Measurements from ENCODE around the gene CERS6.

The CERS6 gene

DNA sequence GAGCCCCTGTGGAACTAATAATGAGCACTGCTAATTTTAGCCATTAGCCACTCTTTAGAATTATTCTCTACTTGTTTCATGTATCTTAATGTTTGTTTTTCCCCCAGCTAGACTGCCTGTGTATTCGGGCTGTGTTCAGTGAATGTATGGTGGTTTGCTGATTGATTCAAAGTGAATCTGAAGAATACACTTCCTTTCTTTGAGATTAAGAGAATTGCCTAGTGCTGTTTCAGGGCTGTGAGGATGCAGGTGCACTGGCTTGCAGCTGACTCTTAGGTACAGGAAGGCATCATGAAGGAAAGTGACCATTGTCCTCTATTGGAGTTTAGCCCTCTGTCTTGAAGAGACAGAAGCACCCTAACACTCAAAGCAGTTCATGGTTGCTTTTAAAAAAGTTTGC is 138.7 kb downstream of the CERS6 start:
- no peak overlapping the region for H3K4me3 Mint-ChIP-seq
- H3K4me1 Mint-ChIP-seq: peaks cover 45% of the 10 kb centered on the region
- no peaks in the 10 kb centered on the region for H3K9me3 Mint-ChIP-seq
- no peak for DNase-seq
- peak; percentile 46 for ATAC-seq
- H3K27ac Mint-ChIP-seq: no peak overlapping the region
- no peaks in the 10 kb centered on the region for H3K27me3 Mint-ChIP-seq

DNA sequence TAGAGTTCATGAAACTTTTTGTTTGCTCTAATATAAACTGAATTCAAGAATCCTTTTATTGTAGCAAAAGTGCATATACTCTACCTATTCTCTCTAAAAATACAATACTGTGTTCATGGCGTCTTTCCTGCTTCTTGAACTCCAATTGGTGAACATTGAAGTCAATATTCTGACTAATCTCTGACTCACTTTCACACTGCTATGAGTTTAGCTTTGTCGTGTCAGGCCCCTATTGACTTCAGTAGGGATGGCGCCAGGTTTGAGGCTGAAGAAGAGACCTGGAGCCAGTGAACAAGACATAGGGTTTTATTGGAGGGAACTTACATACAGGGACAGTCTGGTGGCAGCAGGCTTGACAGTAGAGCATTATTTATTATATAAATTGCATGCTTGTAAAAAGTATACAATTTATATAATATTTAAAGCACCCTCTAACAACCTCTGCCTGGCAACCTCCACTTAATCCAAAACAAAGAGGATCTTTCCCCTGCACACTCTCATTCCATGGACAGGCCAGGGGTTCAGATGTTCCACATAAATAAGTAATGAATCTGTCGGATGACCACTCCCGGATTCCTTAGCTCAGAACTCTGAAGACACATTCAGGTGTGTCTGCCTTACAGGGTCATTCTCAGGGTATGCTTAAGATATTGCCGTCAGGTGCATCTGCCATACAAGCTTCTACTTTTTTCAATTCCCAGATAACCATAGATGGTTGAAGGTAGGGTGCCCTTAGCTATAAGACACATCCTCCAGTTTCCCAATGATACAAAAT is 141.0 kb downstream of the CERS6 start:
- DNase-seq (no peak), ATAC-seq (peak; percentile 54)
- H3K27ac Mint-ChIP-seq: no peak overlapping the region
- no peak overlapping the region for H3K4me3 Mint-ChIP-seq
- H3K4me1 Mint-ChIP-seq: peaks cover 45% of the 10 kb centered on the region
- H3K27me3 Mint-ChIP-seq: no peaks in the 10 kb centered on the region
- no peaks in the 10 kb centered on the region for H3K9me3 Mint-ChIP-seq

DNA sequence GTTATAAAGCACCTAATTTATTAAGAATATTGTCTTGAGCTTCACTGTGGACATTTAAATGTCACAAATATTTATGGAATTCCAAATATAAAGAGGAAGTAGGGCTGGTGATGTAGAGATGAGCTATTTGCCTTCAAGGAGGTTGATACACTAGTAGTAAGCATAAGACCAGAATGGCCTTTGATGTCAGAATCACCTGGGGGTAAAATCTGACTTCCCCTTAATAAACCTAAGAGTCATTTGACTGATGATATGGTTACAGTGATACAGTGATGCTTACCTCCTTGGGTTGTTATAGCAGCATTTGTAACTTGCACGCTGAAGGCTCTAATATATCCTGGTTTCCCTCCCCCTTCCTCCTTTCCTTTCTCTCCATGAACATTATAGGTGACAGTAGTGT is 143.7 kb downstream of the CERS6 start:
- Mint-ChIP-seq H3K9me3 (peaks cover 15 to 19% of the 10 kb centered on the region in 2 donors), H3K4me1 (peaks cover 23% of the 10 kb centered on the region), H3K27me3 (no peaks in the 10 kb centered on the region), H3K27ac (no peak overlapping the region), H3K4me3 (no peak overlapping the region)
- no peak for DNase-seq
- ATAC-seq: no peak

DNA sequence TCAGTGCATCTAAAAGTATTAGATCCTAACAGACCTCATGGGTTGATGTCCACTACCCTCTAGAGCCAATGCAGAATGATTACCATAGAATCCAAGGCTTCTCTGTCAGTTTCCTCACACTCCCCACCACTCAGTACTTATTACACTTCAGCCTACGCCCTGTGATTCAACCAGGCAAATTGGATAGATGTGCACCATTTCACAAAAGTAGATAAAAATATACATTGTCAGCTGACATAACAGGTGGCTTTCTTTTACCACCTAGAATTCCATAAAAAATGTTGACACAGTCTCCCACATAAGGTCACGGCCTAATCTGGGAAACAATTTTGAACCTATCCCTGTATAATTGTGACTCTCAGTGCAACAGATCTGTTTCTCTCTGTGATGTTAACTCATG is 144.9 kb downstream of the CERS6 start:
- Mint-ChIP-seq H3K27me3 (no peaks in the 10 kb centered on the region), H3K27ac (no peak overlapping the region), H3K4me1 (peaks cover 13% of the 10 kb centered on the region), H3K4me3 (no peak overlapping the region), H3K9me3 (peaks cover 22 to 32% of the 10 kb centered on the region in 2 donors)
- no peak for DNase-seq
- no peak for ATAC-seq

DNA sequence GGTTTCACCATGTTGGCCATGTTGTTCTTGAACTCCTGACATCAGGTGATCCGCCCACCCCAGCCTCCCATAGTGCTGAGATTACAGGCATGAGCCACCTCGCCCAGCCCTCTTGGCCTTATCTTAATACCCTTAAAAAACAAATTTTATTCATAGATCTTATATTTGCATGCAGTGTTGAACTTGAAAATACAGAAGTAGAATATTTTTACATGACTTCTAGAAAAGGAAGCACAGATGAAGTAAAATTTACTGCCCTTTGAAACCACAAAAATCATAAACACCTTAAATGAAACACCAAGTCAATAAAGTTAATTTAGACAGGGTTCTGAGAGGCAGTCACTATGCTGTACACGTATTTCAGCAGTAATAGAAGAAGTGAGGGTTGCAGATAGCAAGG is 145.7 kb downstream of the CERS6 start:
- DNase-seq (no peak), ATAC-seq (no peak)
- no peak overlapping the region for H3K27ac Mint-ChIP-seq
- no peak overlapping the region for H3K4me3 Mint-ChIP-seq
- H3K27me3 Mint-ChIP-seq: no peaks in the 10 kb centered on the region
- H3K9me3 Mint-ChIP-seq: peaks cover 24 to 39% of the 10 kb centered on the region in 2 donors
- H3K4me1 Mint-ChIP-seq: peaks cover 11% of the 10 kb centered on the region

DNA sequence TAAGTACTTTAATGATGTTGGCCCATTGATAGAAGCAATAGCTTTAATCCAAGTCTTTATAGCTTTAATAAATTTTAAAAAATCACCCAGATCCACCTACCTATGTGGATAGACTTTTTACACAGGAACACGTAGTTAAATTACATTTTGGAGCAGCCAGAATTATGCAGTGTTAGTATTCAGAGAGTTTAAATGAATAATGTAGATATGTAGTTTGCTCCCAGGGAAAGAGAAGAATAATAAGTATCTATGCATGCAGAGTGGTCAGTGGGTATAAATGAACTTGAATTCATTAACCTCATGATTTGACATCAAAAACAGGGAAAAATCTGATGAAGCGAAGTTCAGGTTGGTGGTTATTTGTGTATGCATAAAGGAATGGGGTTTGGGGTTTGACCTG is 146.3 kb downstream of the CERS6 start:
- no peaks in the 10 kb centered on the region for H3K27me3 Mint-ChIP-seq
- H3K4me1 Mint-ChIP-seq: peaks cover 9% of the 10 kb centered on the region
- H3K4me3 Mint-ChIP-seq: no peak overlapping the region
- no peak for DNase-seq
- H3K9me3 Mint-ChIP-seq: peaks cover 26 to 40% of the 10 kb centered on the region in 2 donors
- no peak for ATAC-seq
- no peak overlapping the region for H3K27ac Mint-ChIP-seq

DNA sequence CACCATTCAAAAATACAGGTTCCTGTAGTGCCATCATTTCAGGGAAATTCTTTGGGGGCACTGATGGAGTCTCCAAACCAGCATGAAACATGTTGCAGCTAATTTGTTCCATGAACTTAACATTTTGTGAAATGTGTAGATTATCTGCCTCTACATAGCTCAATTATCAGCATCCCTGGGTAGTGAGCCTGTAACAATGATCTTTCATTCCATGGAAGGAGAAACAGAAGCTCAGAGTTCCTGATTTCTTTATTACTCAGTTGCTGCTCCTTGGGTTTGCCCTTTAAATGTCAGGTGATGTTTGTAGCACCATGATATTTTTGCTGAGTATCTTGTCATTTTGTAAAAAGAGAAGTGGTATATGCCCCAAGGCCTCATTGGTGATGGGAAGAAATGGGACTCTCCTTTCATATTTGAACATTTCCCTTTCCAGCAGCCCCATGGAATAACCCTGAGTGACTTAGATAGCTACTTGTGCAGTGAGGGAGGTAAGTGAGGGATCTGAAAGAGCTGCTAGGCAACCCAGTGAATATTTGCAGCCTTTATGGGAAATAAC is 146.9 kb downstream of the CERS6 start:
- Mint-ChIP-seq H3K27me3 (no peaks in the 10 kb centered on the region), H3K4me3 (no peak overlapping the region), H3K27ac (no peak overlapping the region), H3K4me1 (peaks cover 15% of the 10 kb centered on the region), H3K9me3 (peaks cover 26 to 40% of the 10 kb centered on the region in 2 donors)
- no peak for DNase-seq
- no peak for ATAC-seq

DNA sequence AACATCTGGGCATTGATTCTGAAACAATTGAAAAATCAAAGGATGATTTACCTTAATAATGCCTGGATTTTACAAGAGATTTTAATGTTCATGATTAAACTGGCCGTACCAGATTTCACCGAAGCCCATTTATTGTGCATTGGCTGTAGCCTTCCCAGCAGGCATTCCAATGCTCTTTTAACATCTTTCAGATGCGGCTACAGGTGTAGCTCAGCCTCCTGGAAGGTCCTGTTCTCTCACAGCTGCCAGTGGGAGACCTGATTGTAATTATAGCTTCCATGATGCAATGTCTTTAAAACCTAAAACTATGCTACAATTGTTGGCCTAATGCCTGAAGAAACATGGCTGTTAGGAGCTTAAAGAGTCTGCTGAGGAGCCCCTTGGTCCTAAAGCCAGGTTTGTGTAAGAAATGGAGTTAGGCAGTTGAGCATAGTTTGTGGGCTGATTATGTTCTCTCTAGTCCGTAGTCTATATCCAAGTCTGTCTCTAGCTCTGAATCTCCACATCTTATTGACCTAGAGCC is 147.4 kb downstream of the CERS6 start:
- H3K4me1 Mint-ChIP-seq: peaks cover 17% of the 10 kb centered on the region
- H3K9me3 Mint-ChIP-seq: peaks cover 26 to 40% of the 10 kb centered on the region in 2 donors
- H3K27me3 Mint-ChIP-seq: no peaks in the 10 kb centered on the region
- no peak overlapping the region for H3K4me3 Mint-ChIP-seq
- H3K27ac Mint-ChIP-seq: no peak overlapping the region
- ATAC-seq: no peak
- no peak for DNase-seq

DNA sequence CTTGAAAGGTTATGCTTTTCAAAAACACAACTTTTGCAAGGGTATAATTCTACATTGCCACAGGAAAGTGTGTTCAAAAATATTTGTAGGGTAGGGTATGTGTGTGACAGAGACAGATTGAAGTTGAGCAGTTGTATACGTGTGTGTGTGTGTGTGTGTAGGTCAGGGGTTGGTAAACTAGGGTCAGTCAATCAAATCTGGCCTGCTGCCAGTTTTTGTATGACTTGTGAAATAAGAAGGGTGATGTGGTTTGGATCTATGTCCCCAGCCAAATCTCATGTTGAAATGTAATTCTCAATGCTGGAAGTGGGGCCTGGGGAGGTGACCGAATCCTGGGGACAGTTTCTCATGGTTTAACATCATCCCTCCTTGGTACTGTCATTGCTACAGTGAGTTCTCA is 148.2 kb downstream of the CERS6 start:
- Mint-ChIP-seq H3K27ac (peak overlapping the region in 1 of 2 donors; percentile 44), H3K4me1 (peaks cover 17% of the 10 kb centered on the region), H3K27me3 (no peaks in the 10 kb centered on the region), H3K9me3 (peaks cover 26 to 40% of the 10 kb centered on the region in 2 donors), H3K4me3 (no peak overlapping the region)
- DNase-seq (no peak), ATAC-seq (no peak)

DNA sequence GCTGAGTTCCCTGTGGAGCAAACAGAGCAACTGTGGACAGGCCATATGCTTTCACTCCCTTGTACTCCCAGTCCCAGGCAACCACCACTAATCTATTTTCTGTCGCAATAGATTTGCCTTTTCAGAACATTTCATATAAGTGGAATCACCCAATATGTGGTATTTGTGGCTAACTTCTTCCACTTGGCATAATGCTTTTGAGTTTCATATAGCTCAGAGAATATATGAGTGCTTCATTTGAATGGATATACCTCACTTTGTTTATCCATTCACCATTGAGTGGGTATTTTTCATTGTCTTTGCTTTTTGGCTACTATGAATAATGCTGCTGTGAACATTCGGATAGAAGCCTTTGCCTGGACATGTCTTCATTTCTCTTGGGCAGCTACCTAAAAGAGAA is 151.9 kb downstream of the CERS6 start:
- Mint-ChIP-seq H3K27me3 (no peaks in the 10 kb centered on the region), H3K4me3 (no peak overlapping the region), H3K27ac (no peak overlapping the region), H3K9me3 (peaks cover 22 to 38% of the 10 kb centered on the region in 2 donors), H3K4me1 (peaks cover 28% of the 10 kb centered on the region)
- DNase-seq: no peak
- peak; percentile 76 for ATAC-seq

DNA sequence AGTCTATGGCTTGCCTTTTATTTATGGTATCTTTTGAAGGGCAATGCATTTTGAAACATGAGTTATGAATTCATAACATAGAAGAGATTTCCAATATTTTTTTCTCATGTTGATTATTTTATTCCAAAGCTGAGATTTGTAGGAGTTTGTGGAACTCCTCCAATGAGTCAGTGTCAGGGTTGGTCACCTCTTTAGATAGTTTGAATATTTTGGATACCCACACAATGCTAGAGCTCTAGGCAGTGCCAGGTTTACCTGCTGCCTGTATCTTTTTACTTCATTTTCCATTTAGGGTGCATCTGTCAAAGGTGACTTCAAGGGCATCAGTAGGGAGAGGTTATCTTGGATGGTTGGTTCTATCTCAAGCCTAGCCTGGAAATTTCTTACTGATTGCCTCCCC is 152.7 kb downstream of the CERS6 start:
- DNase-seq: no peak
- H3K4me1 Mint-ChIP-seq: peaks cover 32% of the 10 kb centered on the region
- no peak overlapping the region for H3K27ac Mint-ChIP-seq
- peaks cover 20 to 30% of the 10 kb centered on the region in 2 donors for H3K9me3 Mint-ChIP-seq
- no peaks in the 10 kb centered on the region for H3K27me3 Mint-ChIP-seq
- no peak for ATAC-seq
- H3K4me3 Mint-ChIP-seq: no peak overlapping the region

DNA sequence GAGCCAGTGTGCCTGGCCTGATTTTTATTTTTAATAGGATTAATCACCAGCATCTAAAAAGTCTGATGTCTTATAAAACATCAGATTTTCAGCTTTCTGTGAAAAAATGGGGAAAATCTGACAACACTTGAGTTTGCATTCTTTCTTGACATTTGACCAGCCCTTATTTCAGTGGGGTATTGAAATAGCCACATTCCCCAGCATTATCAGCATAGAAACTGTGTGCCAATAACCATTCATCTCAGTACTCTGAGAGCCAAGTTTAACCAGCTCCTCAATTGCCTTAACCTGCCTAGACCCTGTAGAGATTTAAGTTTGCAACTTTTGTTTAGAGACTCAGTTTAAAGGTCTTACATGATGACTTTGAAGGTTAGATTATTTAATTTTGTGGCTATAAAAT is 155.0 kb downstream of the CERS6 start:
- peaks cover 10 to 14% of the 10 kb centered on the region in 2 donors for H3K9me3 Mint-ChIP-seq
- peaks cover 32% of the 10 kb centered on the region for H3K4me1 Mint-ChIP-seq
- ATAC-seq (no peak), DNase-seq (no peak)
- no peak overlapping the region for H3K27ac Mint-ChIP-seq
- H3K27me3 Mint-ChIP-seq: no peaks in the 10 kb centered on the region
- no peak overlapping the region for H3K4me3 Mint-ChIP-seq

DNA sequence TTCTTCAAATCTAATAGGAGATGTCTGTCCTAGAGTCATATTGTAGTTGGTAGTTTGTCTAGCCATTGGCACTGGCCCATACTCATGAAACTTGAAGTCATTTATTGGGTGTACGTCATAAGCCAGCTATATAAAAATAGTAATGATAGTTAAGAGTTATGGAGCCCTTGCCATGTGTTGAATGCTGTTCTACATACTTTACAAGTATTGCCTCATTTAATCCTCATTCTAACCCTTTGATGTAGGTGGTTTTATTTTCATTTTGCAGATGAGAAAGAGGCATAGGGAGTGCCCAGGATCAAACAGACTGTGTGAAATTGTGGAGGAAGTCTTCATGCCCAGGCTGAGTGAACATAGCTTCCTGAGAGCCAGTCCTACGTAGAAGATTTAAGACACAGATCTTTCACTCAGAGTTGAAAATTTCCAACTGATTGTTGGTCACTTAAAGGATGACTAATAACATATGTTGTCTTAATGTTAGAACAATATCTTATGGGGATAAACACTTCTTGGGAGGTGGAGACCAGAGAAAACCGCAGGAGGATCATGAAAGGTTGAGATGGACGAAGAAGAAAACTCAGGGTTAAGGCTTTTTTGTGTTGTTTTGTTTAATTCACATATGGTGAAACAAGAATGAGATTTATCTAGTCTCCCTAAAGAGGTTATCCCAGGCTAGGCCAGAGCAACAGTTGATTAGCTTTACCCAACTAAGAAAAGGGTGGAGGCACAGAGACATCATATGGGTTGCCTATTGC is 156.0 kb downstream of the CERS6 start:
- Mint-ChIP-seq H3K27ac (peak overlapping the region in 1 of 2 donors; percentile 25), H3K27me3 (no peaks in the 10 kb centered on the region)
- peak; percentile 68 for ATAC-seq

DNA sequence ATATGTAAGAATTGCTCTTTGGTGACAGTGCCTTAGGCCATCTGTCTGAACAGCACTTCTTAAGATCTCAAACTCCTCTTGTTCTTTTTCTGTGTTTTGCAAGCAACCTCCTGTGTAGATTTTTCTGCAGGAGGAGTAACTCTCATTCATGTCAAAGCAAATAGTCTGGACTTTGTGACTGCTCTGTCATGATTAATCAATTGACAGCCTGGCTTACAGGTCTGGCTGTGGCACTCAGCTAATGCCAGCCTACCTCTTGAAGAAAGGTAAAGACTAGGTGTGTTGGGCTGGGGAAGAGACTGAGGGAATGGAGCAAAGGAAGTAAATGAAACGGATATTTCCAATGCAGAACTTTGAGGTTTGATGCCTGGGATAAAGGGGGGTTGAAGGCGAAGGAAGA is 156.6 kb downstream of the CERS6 start:
- no peaks in the 10 kb centered on the region for H3K27me3 Mint-ChIP-seq
- no peak overlapping the region for H3K27ac Mint-ChIP-seq
- peaks cover 6 to 15% of the 10 kb centered on the region in 2 donors for H3K9me3 Mint-ChIP-seq
- ATAC-seq: no peak
- no peak overlapping the region for H3K4me3 Mint-ChIP-seq
- H3K4me1 Mint-ChIP-seq: peaks cover 41% of the 10 kb centered on the region
- no peak for DNase-seq

More for the DNA sequence above, 156.0 kb downstream of the CERS6 start:
- Mint-ChIP-seq H3K9me3 (peaks cover 6 to 9% of the 10 kb centered on the region in 2 donors), H3K4me1 (peaks cover 40% of the 10 kb centered on the region), H3K4me3 (peak overlapping the region in 1 of 2 donors; percentile 1)
- no peak for DNase-seq

DNA sequence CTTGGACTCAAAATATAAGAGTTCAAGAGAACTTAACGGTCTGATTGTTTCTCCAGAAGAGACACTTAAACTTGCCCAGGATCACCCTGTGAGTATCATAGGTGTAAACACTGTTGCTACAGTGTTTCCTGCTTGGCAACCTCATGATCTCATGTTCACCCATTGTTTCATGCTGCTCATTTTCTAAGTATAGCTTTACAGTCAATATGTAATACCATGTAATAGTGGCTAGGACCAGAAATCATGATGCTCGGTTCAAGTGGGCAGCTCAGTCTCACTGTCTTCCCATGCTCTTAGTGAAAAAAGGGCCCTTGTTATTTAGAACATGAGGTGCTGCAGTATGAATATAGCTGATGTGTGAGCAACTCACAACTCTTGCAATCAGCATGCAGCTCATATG is 157.5 kb downstream of the CERS6 start:
- H3K9me3 Mint-ChIP-seq: peaks cover 6 to 22% of the 10 kb centered on the region in 2 donors
- H3K4me3 Mint-ChIP-seq: no peak overlapping the region
- peaks cover 41% of the 10 kb centered on the region for H3K4me1 Mint-ChIP-seq
- ATAC-seq (no peak), DNase-seq (no peak)
- no peaks in the 10 kb centered on the region for H3K27me3 Mint-ChIP-seq
- H3K27ac Mint-ChIP-seq: no peak overlapping the region
